Stimulated activated CD8-positive, alpha-beta memory T cell treated with anti-CD3 and anti-CD28 coated beads, Interleukin-15, amount 100 ng/mL, for 4 hours (primary cell): Measurements from ENCODE around the gene TMEM171.

Source experiments
- DNase-seq, 2 donors: peaks; one replicate each; pipeline ENCODE4 v3.0.0-alpha.2; 2020; ENCODE audit warnings: low read depth in 2 of 2

Gene TMEM171

DNA sequence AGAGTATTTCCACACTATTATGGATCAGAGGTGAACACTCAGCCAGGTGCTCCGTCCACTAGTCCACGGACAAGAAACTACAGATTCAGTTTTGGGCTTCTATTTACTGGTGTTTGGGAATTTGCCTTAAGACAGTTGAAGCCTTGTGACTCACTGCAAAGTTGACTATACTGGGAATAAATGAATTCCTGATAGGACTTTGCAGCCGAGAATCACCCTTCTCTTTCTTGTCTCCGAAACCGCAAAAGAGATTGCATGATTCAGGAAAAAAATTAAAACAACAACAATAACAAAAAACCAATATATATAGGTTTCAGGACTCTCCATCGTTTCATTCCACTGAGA is 716 bp downstream of the TMEM171 start:
- no peak for DNase-seq

DNA sequence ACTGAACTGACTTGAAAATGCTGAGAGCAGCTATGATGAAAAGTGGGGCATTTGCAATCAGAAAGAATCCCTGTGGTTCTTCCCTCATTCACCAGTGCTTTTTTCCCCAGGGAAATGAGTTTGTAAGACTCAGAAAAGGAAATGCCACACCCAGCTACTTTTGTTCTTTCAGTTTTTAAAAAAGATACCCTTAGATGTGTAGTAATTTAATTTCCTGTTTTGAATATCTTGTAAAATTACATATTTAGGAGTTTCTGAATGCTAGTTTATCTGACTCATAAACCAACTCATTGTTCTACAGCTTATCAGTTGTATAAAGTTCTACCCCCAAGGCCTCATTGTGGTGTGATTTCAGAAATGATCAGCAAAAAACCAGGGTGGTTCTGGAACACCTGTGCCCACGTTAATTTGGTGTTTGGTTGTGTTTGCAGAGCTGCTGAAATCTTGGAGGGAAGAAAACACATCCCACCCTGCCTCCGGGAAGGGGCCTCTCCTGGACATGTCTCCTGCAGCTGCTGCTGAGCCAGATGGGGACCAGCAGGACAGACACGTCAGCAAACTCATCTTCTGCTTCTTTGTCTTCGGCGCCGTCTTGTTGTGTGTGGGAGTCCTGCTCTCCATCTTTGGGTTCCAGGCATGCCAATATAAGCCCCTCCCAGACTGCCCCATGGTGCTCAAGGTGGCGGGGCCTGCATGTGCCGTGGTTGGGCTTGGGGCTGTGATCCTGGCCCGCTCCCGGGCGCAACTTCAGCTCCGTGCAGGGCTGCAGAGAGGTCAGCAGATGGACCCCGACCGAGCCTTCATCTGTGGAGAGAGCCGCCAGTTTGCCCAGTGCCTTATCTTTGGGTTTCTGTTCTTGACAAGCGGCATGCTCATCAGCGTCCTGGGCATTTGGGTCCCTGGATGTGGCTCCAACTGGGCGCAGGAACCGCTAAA is 2.8 kb downstream of the TMEM171 start:
- DNase-seq = no peak

DNA sequence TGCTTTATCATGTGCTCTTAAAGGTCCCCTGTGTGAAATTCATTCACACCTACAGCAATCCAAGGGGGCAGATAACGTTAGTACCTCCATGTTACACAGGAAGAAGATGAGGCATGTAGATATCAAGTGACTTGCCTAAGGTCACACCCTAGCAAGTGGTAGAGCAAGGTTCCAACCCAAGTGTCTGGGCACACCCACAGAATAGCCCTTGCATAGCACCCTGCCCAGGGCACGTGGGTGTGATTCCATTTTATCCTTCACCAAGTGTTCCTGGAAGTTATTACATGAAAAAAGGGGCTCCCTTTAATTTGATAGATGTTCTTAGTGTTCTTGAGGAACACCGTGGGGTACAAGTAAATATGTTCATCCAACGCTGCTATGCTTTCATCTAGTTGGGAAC is 4.9 kb downstream of the TMEM171 start:
- no peak for DNase-seq

DNA sequence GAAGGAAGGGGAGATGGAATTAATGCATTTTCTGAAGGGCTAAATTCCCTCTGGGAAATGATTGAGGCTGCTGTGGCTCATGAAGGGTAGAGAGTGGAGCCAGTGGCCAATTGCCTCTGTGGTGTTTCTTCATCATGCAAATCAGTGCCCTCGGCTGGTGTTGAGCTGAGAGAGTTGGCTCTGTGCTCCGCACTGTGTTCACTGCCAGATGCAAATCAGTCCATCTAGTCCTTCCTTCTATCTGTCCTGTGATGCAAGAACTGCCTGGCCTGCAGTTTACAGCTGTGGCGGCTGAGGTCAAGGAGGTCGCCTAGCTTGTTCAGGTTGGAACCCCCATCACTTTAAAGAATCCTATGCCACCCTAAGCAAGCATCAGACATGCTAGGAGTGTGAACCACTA is 6.0 kb downstream of the TMEM171 start:
- no peak for DNase-seq

DNA sequence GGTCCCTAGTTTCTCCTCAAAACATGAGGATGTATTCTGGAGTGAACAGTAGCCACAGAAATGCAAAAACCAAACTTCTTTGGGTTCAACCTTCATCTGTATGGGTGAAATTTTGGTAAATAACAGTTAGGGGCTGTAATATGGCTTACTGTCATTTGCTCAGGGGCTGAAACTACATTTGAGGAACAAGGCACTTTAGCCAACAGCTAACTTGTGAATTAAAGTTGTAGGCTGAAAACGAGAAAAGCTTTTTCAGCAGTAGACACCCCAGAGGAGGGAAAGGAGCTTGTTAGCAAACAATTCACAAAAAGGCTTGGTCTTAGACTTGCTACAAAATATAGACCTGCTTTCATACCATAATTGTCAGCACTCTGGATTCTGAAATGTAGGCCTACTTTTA is 6.6 kb downstream of the TMEM171 start:
- DNase-seq = no peak

DNA sequence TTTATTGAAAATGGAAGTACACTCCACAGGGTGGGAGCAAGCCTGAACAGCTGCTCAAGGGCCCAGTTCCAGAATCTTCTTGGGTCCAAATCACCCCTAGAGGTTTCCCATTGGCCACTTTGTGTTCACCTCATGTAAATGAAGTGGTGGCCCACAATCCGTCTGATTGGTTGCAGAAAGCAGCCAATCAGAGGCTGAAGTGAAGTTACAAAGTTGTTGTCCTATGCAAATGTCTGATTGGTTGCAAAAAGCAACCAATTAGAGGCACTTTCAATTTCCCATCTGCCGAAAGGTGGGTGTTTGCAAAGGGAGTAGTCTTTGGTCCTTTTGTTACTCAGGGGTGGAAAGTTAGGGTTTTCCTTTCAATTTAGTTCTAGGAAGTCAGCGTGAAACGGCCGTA is 8.8 kb downstream of the TMEM171 start:
- DNase-seq = no peak

DNA sequence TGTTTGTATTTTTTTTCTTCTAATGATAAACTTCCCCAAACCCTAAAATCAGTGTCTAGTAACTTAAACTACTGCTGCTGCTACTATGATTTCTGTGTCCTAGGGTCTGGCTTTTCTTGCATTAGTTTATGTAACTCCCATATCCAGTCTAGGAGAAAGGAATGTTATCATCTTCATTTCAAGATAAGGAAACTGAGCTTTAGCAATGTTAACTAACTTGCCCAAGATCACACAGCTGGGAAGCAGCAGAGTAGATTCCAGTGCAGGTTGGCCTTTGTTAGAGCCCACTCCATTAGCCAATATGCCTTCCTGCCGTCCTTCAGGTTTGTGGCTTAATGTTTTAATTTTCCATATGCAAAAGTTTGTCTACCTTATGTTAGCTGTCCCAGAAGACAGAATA is 10.4 kb downstream of the TMEM171 start:
- DNase-seq = no peak

DNA sequence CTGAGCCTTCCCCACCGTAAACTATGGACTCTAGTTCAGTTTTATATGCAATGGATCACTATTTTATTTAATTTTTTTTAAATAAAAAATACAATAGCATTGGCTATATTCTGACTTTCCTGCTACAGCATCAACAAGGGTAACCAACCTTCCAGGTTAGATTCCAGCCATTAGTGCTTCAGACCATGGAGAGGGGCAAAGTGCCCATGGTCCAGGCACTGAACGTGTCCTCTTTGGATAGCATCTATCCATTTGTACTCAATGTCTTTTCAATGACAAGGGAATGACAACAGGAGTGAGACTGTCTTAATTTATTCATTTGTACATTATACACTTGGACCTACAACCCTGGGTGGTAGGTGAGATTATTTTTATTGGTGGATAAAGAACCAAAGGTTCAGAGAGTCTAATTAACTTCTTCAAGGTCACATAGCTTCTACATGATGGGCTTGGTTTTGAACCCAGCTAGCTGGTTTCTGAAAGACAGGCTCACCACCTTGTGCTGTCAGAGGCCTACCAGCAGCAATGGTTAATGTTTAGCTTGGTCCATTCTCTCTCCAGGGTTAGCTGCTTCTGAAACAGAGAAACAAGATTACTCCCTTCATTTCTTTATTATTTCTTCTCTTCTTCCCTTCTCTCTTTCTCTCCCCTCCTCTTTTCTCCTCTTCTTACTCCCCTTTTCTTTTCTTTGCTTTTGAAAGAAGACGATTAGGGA is 11.5 kb downstream of the TMEM171 start:
- no peak for DNase-seq

DNA sequence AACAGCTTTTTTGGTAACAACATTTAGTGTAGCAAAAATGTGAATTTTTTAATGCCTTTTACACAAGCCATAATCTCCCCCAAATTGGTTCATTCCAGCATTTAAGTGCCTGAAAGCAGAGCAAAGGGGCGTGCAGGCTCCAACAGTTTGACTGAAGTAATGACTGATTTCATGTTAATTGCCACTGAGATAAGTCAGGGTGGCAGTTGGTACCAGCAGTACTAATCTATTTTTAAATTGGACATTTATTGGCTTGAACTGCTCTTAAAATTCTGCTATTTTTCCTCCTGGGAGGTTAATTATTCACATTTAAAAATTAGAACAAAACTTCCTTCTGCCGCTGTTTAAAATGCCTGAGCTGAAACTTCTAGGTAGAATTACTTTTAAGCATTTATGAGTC is 12.4 kb downstream of the TMEM171 start:
- no peak for DNase-seq

DNA sequence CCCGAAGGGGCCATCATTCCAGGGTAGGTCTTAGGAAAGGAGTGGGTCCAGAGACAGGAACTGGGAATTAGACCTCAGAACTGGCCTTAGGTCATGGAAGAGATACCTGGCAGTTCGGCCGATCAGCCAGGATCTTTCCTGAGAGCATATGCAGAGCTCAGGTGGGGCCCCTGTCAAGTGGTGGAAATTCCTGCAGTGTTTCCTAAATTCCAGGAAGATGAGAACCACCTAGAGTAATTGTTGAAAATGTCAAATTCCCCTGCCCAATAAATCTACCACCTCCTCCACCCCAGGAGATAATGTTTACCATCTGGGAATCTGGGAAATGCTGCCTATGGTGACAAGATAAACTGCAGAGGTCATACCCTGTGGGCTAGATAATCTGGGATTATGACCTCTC is 14.6 kb downstream of the TMEM171 start:
- no peak for DNase-seq

DNA sequence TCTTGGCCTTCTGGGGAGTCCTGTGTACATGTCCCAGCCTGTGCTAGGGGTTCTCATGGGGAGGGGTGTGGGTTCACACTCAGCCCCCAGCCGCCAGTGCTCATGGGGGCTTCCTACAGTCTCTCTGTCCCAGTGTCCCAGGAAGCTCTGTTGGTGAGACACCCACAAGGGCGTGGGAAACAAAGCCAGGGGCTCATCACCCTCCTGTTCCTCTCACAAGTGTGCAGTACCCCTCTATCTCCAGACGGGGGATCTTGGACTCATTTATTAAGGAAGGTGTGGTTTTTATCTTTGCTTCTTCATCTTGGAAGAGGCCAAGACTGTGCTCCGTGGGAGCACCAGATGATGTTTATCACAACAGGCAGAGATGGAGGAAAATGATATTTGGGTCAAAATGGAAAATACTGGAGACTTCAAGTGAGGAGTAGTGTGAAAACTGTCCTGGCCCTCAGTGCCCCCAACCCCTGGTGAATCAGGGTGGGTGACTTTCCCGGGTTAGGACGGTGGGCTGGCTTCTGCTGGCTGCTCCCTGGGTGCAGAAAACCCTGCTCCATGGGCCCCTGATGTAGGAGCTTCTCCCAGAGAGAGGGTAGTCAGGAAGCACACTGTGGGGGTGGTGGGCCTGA is 15.2 kb downstream of the TMEM171 start:
- DNase-seq = no peak

DNA sequence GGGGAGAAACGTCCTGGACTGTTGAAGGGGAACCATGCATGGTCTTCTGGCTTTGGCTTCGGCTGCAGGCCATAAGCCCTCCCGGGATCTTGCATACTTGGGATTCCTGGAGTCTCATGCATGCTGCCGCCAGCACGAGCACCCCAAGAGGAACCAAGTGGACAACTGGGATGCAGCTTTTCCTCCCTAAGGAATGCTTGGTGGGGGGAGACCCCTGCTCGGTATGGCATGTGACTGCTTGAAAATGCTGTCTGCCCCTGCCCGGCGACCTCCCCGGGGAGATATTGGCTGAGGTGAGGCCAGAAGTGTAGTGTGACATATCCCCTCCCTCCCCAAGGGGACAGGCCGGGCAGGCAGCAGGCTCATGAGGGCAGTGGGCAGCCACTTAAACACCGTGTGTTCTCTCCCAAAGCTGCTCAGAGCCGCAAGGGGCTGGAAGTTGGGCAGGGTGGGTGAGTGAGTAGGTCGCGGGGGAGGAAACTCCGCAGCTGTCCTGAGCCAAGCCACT is 15.7 kb downstream of the TMEM171 start:
- DNase-seq = no peak

DNA sequence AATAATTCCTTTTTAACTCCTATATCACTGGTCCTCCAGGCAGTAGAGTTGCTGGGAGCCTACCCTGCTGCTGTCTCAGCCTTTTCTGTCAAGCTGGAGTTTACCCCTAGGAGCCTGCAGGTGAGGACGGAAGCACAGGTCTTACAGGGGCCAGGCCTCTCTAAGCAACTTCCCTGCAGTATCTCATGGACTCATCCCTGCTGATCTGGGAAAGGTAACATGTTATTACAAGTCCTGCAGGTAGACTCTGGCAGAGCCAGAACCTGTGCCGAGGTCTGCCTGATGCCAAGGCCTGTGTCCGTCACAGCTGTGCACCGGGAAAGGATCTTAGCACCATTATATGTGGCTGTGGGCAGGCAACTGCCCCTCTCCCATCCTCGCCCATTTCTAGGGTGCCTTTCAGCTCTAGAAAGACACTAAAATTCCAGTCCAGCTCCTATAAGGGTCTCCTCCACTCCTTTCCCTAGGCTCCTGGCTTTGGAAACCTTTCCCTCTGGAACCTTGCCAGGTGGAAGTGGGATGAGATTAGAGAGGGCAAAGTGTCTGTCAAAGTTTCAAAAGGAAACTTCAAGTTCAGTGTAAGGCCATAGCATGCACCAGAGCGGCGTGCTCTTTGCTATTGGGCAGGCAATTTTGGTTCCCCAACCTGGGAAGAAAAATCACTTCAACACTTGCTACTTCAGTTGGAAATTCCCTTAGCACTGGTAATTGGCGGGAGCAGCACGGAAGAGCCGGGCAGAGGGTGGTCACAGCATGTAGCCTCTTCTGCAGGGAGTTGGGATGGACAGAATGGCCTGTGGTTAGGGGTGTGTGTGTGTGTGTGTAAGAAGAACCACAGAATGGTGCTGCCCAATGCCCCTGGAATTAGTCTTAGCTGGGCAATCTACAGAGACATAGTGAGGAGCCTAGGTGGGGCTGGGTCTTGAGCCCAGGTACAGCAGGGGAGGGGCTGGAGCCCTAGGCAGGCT is 17.5 kb downstream of the TMEM171 start:
- no peak for DNase-seq

DNA sequence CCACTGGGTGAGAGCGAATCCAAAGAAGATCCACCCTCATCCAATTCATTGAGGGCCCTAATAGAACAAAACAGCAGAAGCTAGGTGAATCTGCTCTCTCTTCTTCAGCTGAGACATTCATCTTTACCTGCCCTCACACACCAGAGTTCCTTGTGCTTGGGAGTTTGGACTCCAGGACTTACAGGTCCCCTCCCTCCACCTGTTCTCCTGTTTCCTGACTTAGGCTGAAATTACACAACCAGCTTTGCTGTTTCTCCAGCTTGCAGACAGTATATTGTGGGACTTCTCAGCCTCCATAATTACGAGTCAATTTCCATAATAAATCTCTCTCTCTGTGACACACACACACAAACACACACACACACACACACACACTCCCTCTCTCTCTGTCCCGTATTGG is 19.1 kb downstream of the TMEM171 start:
- DNase-seq = no peak

DNA sequence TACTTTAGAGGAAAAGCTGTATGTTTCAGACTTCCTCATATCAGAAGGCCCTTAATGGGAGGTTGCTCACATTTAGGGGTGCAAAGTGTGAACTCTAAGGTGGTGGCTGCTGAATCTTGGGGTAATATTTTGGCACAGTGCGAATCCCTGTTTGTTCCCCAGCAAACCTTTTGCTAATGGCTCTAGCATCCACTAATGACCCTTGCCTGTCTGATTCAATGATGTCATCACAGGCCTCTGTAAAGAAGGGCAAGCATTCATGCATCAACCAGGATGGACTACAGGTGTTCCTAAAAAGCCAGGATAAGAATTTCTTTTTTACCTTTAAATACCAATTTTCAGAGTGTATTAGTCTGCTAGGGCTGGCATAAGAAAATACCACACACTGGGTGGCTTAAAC is 20.4 kb downstream of the TMEM171 start:
- no peak for DNase-seq

DNA sequence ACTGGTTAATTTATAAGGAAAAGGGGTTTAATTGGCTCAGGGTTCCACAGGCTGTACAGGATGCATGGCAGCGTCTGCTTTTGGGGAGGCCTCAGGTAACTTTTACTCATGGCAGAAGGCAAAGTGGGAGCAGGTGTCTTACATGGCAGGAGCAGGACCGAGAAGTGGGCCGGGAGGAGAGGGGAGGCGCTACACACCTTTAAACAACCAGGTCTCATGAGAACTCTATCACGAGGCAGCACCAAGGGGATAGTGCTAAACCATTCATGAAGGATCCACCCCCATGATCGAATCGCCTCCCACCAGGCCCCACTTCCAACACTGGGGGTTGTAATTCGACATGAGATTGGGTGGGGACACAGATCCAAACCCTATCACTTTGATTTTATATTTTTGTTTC is 21.7 kb downstream of the TMEM171 start:
- DNase-seq = no peak

DNA sequence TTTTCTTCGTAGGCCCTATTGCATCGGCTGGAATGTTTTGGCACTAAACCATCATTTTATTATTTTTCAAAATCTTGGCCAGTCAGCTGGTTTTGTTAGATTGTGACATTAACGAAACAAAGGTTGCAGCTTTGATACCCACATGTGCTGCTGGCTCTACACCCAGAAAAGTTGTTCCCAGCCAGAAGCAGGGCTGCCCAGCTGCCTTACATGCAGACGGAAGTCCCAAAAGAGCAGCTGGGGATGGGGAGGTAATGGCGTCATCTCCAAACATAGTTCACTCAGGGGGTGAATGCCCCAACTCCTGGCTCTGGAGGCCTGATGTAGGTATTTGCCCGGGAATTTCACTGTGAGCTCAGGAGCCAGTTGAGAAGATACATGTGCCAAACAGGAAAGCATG is 23.3 kb downstream of the TMEM171 start:
- DNase-seq = no peak

DNA sequence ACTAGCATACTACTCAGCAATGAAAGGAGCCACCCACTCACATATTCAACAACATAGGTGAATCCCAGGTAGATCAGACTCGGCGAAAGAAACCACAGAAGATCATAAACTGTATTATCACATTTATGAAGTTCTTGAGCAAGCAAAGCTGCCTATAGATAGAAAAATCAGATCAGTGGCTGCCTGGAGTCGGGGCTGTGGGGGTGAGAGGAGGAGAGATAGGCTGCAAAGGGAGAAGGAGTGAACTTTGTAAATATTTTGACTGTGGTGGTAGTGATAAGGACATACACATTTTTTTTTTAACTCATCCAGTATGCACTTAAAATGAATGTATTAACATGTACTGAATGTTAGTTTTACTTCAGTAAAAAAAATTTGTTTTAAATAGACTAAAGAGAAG is 29.2 kb downstream of the TMEM171 start:
- no peak for DNase-seq

DNA sequence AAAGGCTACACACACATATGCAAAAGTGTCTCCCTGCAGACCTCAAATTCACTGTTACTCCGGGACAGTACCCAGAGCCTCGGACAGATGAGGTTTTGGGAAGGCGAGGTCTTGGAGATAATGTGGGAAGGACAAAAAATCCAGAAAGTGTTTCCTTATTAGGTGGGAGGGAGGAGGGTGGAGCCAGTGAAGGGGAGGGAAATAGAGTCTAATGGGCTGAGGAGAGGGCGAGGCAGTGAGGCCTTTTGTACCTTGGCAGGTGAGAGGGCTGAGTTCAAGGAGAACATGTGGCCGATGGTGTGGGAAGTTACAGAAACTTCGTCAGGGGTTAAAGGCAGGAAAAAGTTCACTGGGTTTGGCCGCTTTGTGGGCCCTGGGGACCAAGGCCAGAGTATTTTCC is 30.5 kb downstream of the TMEM171 start:
- DNase-seq = no peak

DNA sequence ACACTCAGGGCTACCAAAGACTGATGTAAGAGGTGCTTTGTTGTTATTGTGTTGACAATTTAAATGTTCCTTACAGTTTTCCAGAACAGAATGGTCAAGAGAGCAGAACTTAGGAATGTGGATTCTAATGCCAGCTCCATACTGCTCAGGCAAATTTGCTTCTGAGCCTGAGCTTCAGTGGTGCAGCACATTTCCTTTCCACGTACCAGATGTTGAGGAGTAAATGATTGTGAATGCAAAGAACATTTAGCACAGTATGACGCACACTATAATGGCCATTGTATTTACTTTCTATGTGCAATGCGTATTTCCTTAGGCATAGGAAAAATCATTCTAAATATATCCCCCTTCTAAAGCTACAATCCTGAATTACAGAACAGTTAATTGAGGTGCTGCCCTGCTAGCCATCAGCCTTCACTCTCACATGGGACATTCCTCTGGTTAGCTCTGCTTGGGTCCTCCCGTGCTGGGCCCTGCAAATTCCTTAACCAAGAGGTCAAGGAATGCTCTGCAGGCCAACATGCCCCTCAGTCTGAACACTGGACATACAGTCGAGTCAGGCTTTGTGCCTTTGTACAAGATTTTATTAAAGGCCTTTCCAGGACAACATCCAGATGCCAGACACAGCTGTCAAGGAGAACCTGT is 31.5 kb downstream of the TMEM171 start:
- DNase-seq = no peak
